Measurements from ENCODE around the gene CCT7. TPM values are rescaled to one million over a fixed set of nuclear protein-coding genes. Genes with fewer than 3 reads are reported as not detected.

The CCT7 gene
- polyA plus RNA-seq, 1 donor from 2014 or later = 310 TPM

- Histone ChIP-seq H2AFZ (ENCODE audit: low read depth, low read length) (no peak overlapping the region), H3F3A (ENCODE audit: insufficient read depth, low read length, poor library complexity, severe bottlenecking) (no peaks in the 10 kb centered on the region), H3K79me2 (replicated peaks; ENCODE audit: insufficient read depth, low read length) (no peaks in the 10 kb centered on the region), H3K9me2 (ENCODE audit: insufficient read depth, low read length) (no peaks in the 10 kb centered on the region), H3K27ac (ENCODE audit: low read length) (no peak overlapping the region), H3K36me3 (ENCODE audit: insufficient read depth, low read length) (no peaks in the 10 kb centered on the region), H3K4me3 (ENCODE audit: low read length) (no peak overlapping the region), H3K27me3 (ENCODE audit: insufficient read depth, low read depth, low read length) (no peaks in the 10 kb centered on the region), H4K20me1 (ENCODE audit: insufficient read depth) (no peaks in the 10 kb centered on the region), H3K4me2 (ENCODE audit: low read length) (no peak overlapping the region), H3K9ac (ENCODE audit: low read length) (no peak overlapping the region), H3K9me3 (ENCODE audit: low read length) (no peaks in the 10 kb centered on the region)
- TF ChIP-seq EZH2 (IDR thresholded peaks at IDR 0.05; ENCODE audit: borderline replicate concordance, insufficient read depth, low read length, poor library complexity, severe bottlenecking) = no peak
- no peak for TF ChIP-seq SMC3 (conservative IDR thresholded peaks at IDR 0.05; ENCODE audit: poor library complexity)
- TF ChIP-seq EP300 (conservative IDR thresholded peaks at IDR 0.05; ENCODE audit: poor library complexity, severe bottlenecking) = no peak
- no peak for TF ChIP-seq POLR2AphosphoS5 (IDR thresholded peaks at IDR 0.05)
- TF ChIP-seq MXI1 (conservative IDR thresholded peaks at IDR 0.05; ENCODE audit: poor library complexity, severe bottlenecking) = no peak
- TF ChIP-seq, protein P1, sequence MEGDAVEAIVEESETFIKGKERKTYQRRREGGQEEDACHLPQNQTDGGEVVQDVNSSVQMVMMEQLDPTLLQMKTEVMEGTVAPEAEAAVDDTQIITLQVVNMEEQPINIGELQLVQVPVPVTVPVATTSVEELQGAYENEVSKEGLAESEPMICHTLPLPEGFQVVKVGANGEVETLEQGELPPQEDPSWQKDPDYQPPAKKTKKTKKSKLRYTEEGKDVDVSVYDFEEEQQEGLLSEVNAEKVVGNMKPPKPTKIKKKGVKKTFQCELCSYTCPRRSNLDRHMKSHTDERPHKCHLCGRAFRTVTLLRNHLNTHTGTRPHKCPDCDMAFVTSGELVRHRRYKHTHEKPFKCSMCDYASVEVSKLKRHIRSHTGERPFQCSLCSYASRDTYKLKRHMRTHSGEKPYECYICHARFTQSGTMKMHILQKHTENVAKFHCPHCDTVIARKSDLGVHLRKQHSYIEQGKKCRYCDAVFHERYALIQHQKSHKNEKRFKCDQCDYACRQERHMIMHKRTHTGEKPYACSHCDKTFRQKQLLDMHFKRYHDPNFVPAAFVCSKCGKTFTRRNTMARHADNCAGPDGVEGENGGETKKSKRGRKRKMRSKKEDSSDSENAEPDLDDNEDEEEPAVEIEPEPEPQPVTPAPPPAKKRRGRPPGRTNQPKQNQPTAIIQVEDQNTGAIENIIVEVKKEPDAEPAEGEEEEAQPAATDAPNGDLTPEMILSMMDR (IDR thresholded peaks at IDR 0.05; ENCODE audit: poor library complexity, severe bottlenecking) = no peak
- TF ChIP-seq RAD21 (conservative IDR thresholded peaks at IDR 0.05) = no peak
- TF ChIP-seq, protein P2, sequence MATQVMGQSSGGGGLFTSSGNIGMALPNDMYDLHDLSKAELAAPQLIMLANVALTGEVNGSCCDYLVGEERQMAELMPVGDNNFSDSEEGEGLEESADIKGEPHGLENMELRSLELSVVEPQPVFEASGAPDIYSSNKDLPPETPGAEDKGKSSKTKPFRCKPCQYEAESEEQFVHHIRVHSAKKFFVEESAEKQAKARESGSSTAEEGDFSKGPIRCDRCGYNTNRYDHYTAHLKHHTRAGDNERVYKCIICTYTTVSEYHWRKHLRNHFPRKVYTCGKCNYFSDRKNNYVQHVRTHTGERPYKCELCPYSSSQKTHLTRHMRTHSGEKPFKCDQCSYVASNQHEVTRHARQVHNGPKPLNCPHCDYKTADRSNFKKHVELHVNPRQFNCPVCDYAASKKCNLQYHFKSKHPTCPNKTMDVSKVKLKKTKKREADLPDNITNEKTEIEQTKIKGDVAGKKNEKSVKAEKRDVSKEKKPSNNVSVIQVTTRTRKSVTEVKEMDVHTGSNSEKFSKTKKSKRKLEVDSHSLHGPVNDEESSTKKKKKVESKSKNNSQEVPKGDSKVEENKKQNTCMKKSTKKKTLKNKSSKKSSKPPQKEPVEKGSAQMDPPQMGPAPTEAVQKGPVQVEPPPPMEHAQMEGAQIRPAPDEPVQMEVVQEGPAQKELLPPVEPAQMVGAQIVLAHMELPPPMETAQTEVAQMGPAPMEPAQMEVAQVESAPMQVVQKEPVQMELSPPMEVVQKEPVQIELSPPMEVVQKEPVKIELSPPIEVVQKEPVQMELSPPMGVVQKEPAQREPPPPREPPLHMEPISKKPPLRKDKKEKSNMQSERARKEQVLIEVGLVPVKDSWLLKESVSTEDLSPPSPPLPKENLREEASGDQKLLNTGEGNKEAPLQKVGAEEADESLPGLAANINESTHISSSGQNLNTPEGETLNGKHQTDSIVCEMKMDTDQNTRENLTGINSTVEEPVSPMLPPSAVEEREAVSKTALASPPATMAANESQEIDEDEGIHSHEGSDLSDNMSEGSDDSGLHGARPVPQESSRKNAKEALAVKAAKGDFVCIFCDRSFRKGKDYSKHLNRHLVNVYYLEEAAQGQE (IDR thresholded peaks at IDR 0.05; ENCODE audit: borderline replicate concordance) = no peak
- no peak for TF ChIP-seq TAF1 (IDR thresholded peaks at IDR 0.05; ENCODE audit: low read depth)
Measured at GRCh38 chr2:73260338-73260984, 26.4 kb downstream of the CCT7 start.

DNA sequence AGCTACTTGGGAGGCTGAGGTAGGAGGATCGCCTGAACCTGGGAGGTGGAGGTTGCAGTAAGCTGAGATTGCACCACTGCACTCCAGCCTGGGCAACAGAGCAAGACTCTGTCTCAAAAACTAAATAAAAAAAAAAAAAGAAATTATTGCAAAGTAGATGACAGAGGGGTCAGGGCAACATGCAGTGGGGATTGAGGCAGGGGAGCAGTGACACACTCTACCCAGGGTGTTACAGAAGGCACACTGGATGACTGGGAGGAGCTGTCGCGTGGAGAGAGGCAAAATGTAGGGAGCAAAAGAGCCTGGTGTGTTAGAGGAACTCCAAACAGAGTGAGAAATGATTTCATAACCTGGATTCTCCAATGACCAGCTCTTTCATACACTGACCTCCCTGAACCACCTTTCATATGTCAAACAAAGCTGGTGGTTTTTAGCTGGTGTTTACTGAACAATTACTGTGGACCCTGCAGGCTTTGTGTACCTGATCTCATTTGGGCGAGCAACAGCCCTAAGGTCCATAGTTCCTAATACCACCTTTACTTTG, 28.1 kb downstream of the CCT7 start:
- Histone ChIP-seq H4K20me1 (ENCODE audit: insufficient read depth) (no peaks in the 10 kb centered on the region), H3K36me3 (ENCODE audit: insufficient read depth, low read length) (no peaks in the 10 kb centered on the region), H3K9ac (ENCODE audit: low read length) (no peak overlapping the region), H3K79me2 (replicated peaks; ENCODE audit: insufficient read depth, low read length) (no peaks in the 10 kb centered on the region), H3F3A (ENCODE audit: insufficient read depth, low read length, poor library complexity, severe bottlenecking) (no peaks in the 10 kb centered on the region), H2AFZ (ENCODE audit: low read depth, low read length) (no peak overlapping the region), H3K4me2 (ENCODE audit: low read length) (no peak overlapping the region), H3K27ac (ENCODE audit: low read length) (no peak overlapping the region), H3K9me2 (ENCODE audit: insufficient read depth, low read length) (no peaks in the 10 kb centered on the region), H3K4me3 (ENCODE audit: low read length) (no peak overlapping the region), H3K27me3 (ENCODE audit: insufficient read depth, low read depth, low read length) (no peaks in the 10 kb centered on the region), H3K9me3 (ENCODE audit: low read length) (no peaks in the 10 kb centered on the region)
- TF ChIP-seq TAF1 (IDR thresholded peaks at IDR 0.05; ENCODE audit: low read depth) (no peak), EP300 (conservative IDR thresholded peaks at IDR 0.05; ENCODE audit: poor library complexity, severe bottlenecking) (no peak), EZH2 (IDR thresholded peaks at IDR 0.05; ENCODE audit: borderline replicate concordance, insufficient read depth, low read length, poor library complexity, severe bottlenecking) (no peak), MXI1 (conservative IDR thresholded peaks at IDR 0.05; ENCODE audit: poor library complexity, severe bottlenecking) (no peak), SMC3 (conservative IDR thresholded peaks at IDR 0.05; ENCODE audit: poor library complexity) (no peak), RAD21 (conservative IDR thresholded peaks at IDR 0.05) (no peak), POLR2AphosphoS5 (IDR thresholded peaks at IDR 0.05) (no peak)
- TF ChIP-seq, protein P1 (IDR thresholded peaks at IDR 0.05; ENCODE audit: poor library complexity, severe bottlenecking) = no peak
- TF ChIP-seq, protein P2 (IDR thresholded peaks at IDR 0.05; ENCODE audit: borderline replicate concordance) = no peak

All from neural cell (in vitro differentiated cells).